Neural cell (in vitro differentiated cells): ENCODE measurements around the gene SLC27A2. TPM values are rescaled to one million over a fixed set of nuclear protein-coding genes. Genes with fewer than 3 reads are reported as not detected.

Experiments
- H2AFZ ChIP-seq: fragments of 200-600, 300-800 bp; sonication (generic), shearing (Covaris generic); 2 replicates; pipeline ENCODE4 v1.6.0; 2014; ENCODE audit warnings: low read depth, mild to moderate bottlenecking, antibody characterized with exemption, low read length, moderate library complexity
- H3F3A ChIP-seq: fragments of 200-600 bp; shearing (Covaris generic); 2 replicates; pipeline ENCODE4 v1.6.1; 2016; ENCODE audit warnings: mild to moderate bottlenecking, moderate library complexity, mixed read lengths, antibody characterized with exemption, low read length; ENCODE audit not compliant: insufficient read depth, poor library complexity, severe bottlenecking
- H3K27ac ChIP-seq: fragments of 200-600, 300-800 bp; sonication (generic), shearing (Covaris generic); 2 replicates; pipeline ENCODE4 v1.5.1; 2014; ENCODE audit warnings: mild to moderate bottlenecking, low read length, moderate library complexity
- H3K27me3 ChIP-seq: fragments of 300-800, 200-600 bp; sonication (generic), shearing (Covaris generic); 2 replicates; pipeline ENCODE4 v1.6.0; 2014; ENCODE audit warnings: mild to moderate bottlenecking, low read depth, low read length, moderate library complexity; ENCODE audit not compliant: insufficient read depth
- H3K36me3 ChIP-seq: fragments of 300-800, 200-600 bp; sonication (generic), shearing (Covaris generic); 2 replicates; pipeline ENCODE4 v1.5.1; 2014; ENCODE audit warnings: mild to moderate bottlenecking, antibody characterized with exemption, low read length, moderate library complexity; ENCODE audit not compliant: insufficient read depth
- H3K4me2 ChIP-seq: fragments of 300-800, 200-600 bp; sonication (generic), shearing (Covaris generic); 2 replicates; pipeline ENCODE4 v1.6.0; 2014; ENCODE audit warnings: mild to moderate bottlenecking, low read length
- H3K4me3 ChIP-seq: fragments of 300-800, 200-600 bp; sonication (generic), shearing (Covaris generic); 2 replicates; pipeline ENCODE4 v1.5.1; 2014; ENCODE audit warnings: mild to moderate bottlenecking, low read length, moderate library complexity
- H3K79me2 ChIP-seq: fragments of 200-600 bp; shearing (Covaris generic); replicated peaks from 2 replicates; pipeline ENCODE4 v1.6.0; 2014; ENCODE audit warnings: mild to moderate bottlenecking, low read length, moderate library complexity; ENCODE audit not compliant: insufficient read depth
- H3K9ac ChIP-seq: fragments of 300-800, 200-600 bp; sonication (generic), shearing (Covaris generic); 2 replicates; pipeline ENCODE4 v1.6.1; 2016; ENCODE audit warnings: mild to moderate bottlenecking, low read length, mixed read lengths
- H3K9me2 ChIP-seq: fragments of 200-600 bp; shearing (Covaris generic); 2 replicates; pipeline ENCODE4 v1.6.1; 2016; ENCODE audit warnings: mild to moderate bottlenecking, low read length, mixed read lengths; ENCODE audit not compliant: insufficient read depth
- H3K9me3 ChIP-seq: fragments of 200-600, 300-800 bp; sonication (generic), shearing (Covaris generic); 2 replicates; pipeline ENCODE4 v1.6.1; 2016; ENCODE audit warnings: mild to moderate bottlenecking, mixed run types, low read length, moderate library complexity, mixed read lengths
- H4K20me1 ChIP-seq: fragments of 200-600 bp; shearing (Covaris generic); 2 replicates; pipeline ENCODE4 v1.6.1; 2016; ENCODE audit warnings: mild to moderate bottlenecking, mixed run types; ENCODE audit not compliant: insufficient read depth
- CTCF ChIP-seq: fragments of 450-650 bp; IDR thresholded peaks from 2 replicates; pipeline ENCODE4 v1.5.1; 2014; ENCODE audit warnings: antibody characterized with exemption, mild to moderate bottlenecking, moderate library complexity; ENCODE audit not compliant: poor library complexity, severe bottlenecking
- EP300 ChIP-seq: fragments of 450-650 bp; conservative IDR thresholded peaks from 2 replicates; pipeline ENCODE4 v1.6.1; 2014; ENCODE audit warnings: antibody characterized with exemption, mild to moderate bottlenecking, moderate library complexity; ENCODE audit not compliant: poor library complexity, severe bottlenecking
- EZH2 ChIP-seq: fragments of 200-600, 300-800 bp; shearing (Covaris generic), sonication (generic); IDR thresholded peaks from 2 replicates; pipeline ENCODE4 v1.6.1; 2014; ENCODE audit warnings: antibody characterized with exemption, low read length, borderline replicate concordance, mild to moderate bottlenecking; ENCODE audit not compliant: insufficient read depth, poor library complexity, severe bottlenecking
- MXI1 ChIP-seq: fragments of 450-650 bp; conservative IDR thresholded peaks from 2 replicates; pipeline ENCODE4 v1.6.1; 2014; ENCODE audit warnings: antibody characterized with exemption, mild to moderate bottlenecking; ENCODE audit not compliant: poor library complexity, severe bottlenecking
- POLR2AphosphoS5 ChIP-seq: IDR thresholded peaks from 2 replicates; pipeline ENCODE4 v1.6.1; 2012
- RAD21 ChIP-seq: fragments of 450-650 bp; conservative IDR thresholded peaks from 2 replicates; pipeline ENCODE4 v1.6.1; 2014; ENCODE audit warnings: antibody characterized with exemption, mild to moderate bottlenecking, moderate library complexity
- SMC3 ChIP-seq: fragments of 450-650 bp; conservative IDR thresholded peaks from 2 replicates; pipeline ENCODE4 v1.6.1; 2014; ENCODE audit warnings: antibody characterized with exemption, mild to moderate bottlenecking, moderate library complexity; ENCODE audit not compliant: poor library complexity
- TAF1 ChIP-seq: IDR thresholded peaks from 2 replicates; pipeline ENCODE4 v1.6.1; 2012; ENCODE audit warnings: low read depth
- polyA plus RNA-seq: library from polyadenylated mRNA; depleted of rRNA; stranded (reverse); fragments of >200 nt; gene quantifications from 2 replicates; pipeline ENCODE4 v1.2.3, GENCODE V29; 2014
- TF ChIP-seq, protein P1 (sequence below): IDR thresholded peaks from 2 replicates; pipeline ENCODE4 v1.6.1; 2012; ENCODE audit warnings: borderline replicate concordance

Gene SLC27A2
- polyA plus RNA-seq, 1 donor from 2014 or later = 3.5 TPM

- Histone ChIP-seq H3K4me2 (no peak overlapping the region), H3K36me3 (no peaks in the 10 kb centered on the region), H4K20me1 (no peaks in the 10 kb centered on the region), H3K27ac (no peak overlapping the region), H3K9me2 (no peaks in the 10 kb centered on the region), H3K27me3 (peaks cover 45% of the 10 kb centered on the region), H3F3A (no peaks in the 10 kb centered on the region), H3K4me3 (peak overlapping the region; percentile 86), H2AFZ (no peak overlapping the region), H3K79me2 (no peaks in the 10 kb centered on the region), H3K9me3 (no peaks in the 10 kb centered on the region), H3K9ac (peak overlapping the region; percentile 58)
- no peak for TF ChIP-seq SMC3
- no peak for TF ChIP-seq TAF1
- peak; percentile 13 for TF ChIP-seq POLR2AphosphoS5
- TF ChIP-seq MXI1 = no peak
- no peak for TF ChIP-seq EZH2
- TF ChIP-seq, protein P1, sequence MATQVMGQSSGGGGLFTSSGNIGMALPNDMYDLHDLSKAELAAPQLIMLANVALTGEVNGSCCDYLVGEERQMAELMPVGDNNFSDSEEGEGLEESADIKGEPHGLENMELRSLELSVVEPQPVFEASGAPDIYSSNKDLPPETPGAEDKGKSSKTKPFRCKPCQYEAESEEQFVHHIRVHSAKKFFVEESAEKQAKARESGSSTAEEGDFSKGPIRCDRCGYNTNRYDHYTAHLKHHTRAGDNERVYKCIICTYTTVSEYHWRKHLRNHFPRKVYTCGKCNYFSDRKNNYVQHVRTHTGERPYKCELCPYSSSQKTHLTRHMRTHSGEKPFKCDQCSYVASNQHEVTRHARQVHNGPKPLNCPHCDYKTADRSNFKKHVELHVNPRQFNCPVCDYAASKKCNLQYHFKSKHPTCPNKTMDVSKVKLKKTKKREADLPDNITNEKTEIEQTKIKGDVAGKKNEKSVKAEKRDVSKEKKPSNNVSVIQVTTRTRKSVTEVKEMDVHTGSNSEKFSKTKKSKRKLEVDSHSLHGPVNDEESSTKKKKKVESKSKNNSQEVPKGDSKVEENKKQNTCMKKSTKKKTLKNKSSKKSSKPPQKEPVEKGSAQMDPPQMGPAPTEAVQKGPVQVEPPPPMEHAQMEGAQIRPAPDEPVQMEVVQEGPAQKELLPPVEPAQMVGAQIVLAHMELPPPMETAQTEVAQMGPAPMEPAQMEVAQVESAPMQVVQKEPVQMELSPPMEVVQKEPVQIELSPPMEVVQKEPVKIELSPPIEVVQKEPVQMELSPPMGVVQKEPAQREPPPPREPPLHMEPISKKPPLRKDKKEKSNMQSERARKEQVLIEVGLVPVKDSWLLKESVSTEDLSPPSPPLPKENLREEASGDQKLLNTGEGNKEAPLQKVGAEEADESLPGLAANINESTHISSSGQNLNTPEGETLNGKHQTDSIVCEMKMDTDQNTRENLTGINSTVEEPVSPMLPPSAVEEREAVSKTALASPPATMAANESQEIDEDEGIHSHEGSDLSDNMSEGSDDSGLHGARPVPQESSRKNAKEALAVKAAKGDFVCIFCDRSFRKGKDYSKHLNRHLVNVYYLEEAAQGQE = no peak
- no peak for TF ChIP-seq RAD21
- no peak for TF ChIP-seq CTCF
- peak; percentile 49 for TF ChIP-seq EP300
Measured at GRCh38 chr15:50181201-50181968, 611 bp upstream of the SLC27A2 start.

- Histone ChIP-seq H3K27ac (no peak overlapping the region), H3K9ac (peak overlapping the region; percentile 58), H3F3A (no peaks in the 10 kb centered on the region), H3K9me3 (no peaks in the 10 kb centered on the region), H3K9me2 (no peaks in the 10 kb centered on the region), H4K20me1 (no peaks in the 10 kb centered on the region), H2AFZ (no peak overlapping the region), H3K79me2 (no peaks in the 10 kb centered on the region), H3K4me2 (peak overlapping the region; percentile 87), H3K36me3 (no peaks in the 10 kb centered on the region), H3K27me3 (peaks cover 45% of the 10 kb centered on the region), H3K4me3 (peak overlapping the region; percentile 86)
- TF ChIP-seq RAD21 (no peak), MXI1 (peak; percentile 64), CTCF (peak; percentile 25), EP300 (no peak)
Measured at GRCh38 chr15:50182219-50183013, 420 bp downstream of the SLC27A2 start.
